ENCODE results near the gene NSD2. TPM values are rescaled to one million over a fixed set of nuclear protein-coding genes. Genes with fewer than 3 reads are reported as not detected.

Gene NSD2
- total and polyA plus RNA-seq, 2 donors (not counting 1 experiment from before 2014, with no cell fraction given) = 26.6 to 68.4 TPM

GRCh38 chr4:1822568-1823544 lies 48.3 kb upstream of the NSD2 start:
- TF ChIP-seq CTCF (conservative IDR thresholded peaks at IDR 0.05 in 1 of 2, IDR thresholded peaks at IDR 0.05 in 1 of 2; ENCODE audit: low read depth in 1 of 2, low read length in 2 of 2) (no peak), EZH2 (IDR thresholded peaks at IDR 0.05; ENCODE audit: low read length, missing control alignments) (no peak)
- Histone ChIP-seq H3K27ac (ENCODE audit: insufficient read depth, low read length) (no peak overlapping the region), H3K4me1 (ENCODE audit: control insufficient read depth, extremely low read depth, insufficient read depth, low read length) (no peaks in the 10 kb centered on the region), H3K36me3 (ENCODE audit: control insufficient read depth, insufficient read depth, low read length) (peaks cover 30% of the 10 kb centered on the region), H3K4me2 (ENCODE audit: extremely low read depth, insufficient read depth, low read length) (no peak overlapping the region), H3K79me2 (ENCODE audit: control insufficient read depth, insufficient read depth, low read length) (no peaks in the 10 kb centered on the region), H3K4me3 (replicated peaks in 1 of 4; ENCODE audit: control extremely low read depth in 1 of 4, insufficient read depth in 1 of 4, low read depth in 3 of 4, low read length in 4 of 4) (no peak overlapping the region), H3K9ac (ENCODE audit: insufficient read depth, low read length) (no peak overlapping the region), H3K27me3 (ENCODE audit: control insufficient read depth, insufficient read depth, low read length) (no peaks in the 10 kb centered on the region), H4K20me1 (ENCODE audit: control insufficient read depth, extremely low read depth, insufficient read depth, low read length) (no peaks in the 10 kb centered on the region), H2AFZ (ENCODE audit: low read length) (no peak overlapping the region), H3K9me3 (ENCODE audit: control insufficient read depth, insufficient read depth, low read depth, low read length) (no peaks in the 10 kb centered on the region)
- DNase-seq (ENCODE audit: low read depth in 2 of 2) = no peak

- H3K9me3 ChIP-seq (ENCODE audit: control insufficient read depth, insufficient read depth, low read depth, low read length) = no peaks in the 10 kb centered on the region
- no peak overlapping the region for H3K4me2 ChIP-seq (ENCODE audit: extremely low read depth, insufficient read depth, low read length)
- H2AFZ ChIP-seq (ENCODE audit: low read length) = no peak overlapping the region
- H3K9ac ChIP-seq (ENCODE audit: insufficient read depth, low read length) = no peak overlapping the region
- H3K27ac ChIP-seq (ENCODE audit: insufficient read depth, low read length) = no peak overlapping the region
- TF ChIP-seq CTCF (conservative IDR thresholded peaks at IDR 0.05 in 1 of 2, IDR thresholded peaks at IDR 0.05 in 1 of 2; ENCODE audit: low read depth in 1 of 2, low read length in 2 of 2) (no peak), EZH2 (IDR thresholded peaks at IDR 0.05; ENCODE audit: low read length, missing control alignments) (no peak)
- no peaks in the 10 kb centered on the region for H3K27me3 ChIP-seq (ENCODE audit: control insufficient read depth, insufficient read depth, low read length)
- no peaks in the 10 kb centered on the region for H4K20me1 ChIP-seq (ENCODE audit: control insufficient read depth, extremely low read depth, insufficient read depth, low read length)
- H3K79me2 ChIP-seq (ENCODE audit: control insufficient read depth, insufficient read depth, low read length) = no peaks in the 10 kb centered on the region
- no peak overlapping the region for H3K4me3 ChIP-seq (replicated peaks in 1 of 4; ENCODE audit: control extremely low read depth in 1 of 4, insufficient read depth in 1 of 4, low read depth in 3 of 4, low read length in 4 of 4)
- H3K36me3 ChIP-seq (ENCODE audit: control insufficient read depth, insufficient read depth, low read length) = peaks cover 30% of the 10 kb centered on the region
- DNase-seq (ENCODE audit: low read depth in 2 of 2) = no peak
- no peaks in the 10 kb centered on the region for H3K4me1 ChIP-seq (ENCODE audit: control insufficient read depth, extremely low read depth, insufficient read depth, low read length)
Measured at GRCh38 chr4:1823545-1823932, 47.7 kb upstream of the NSD2 start.

- Histone ChIP-seq H3K79me2 (ENCODE audit: control insufficient read depth, insufficient read depth, low read length) (no peaks in the 10 kb centered on the region), H3K27ac (ENCODE audit: insufficient read depth, low read length) (no peak overlapping the region), H3K4me2 (ENCODE audit: extremely low read depth, insufficient read depth, low read length) (no peak overlapping the region), H3K4me1 (ENCODE audit: control insufficient read depth, extremely low read depth, insufficient read depth, low read length) (no peaks in the 10 kb centered on the region), H3K9me3 (ENCODE audit: control insufficient read depth, insufficient read depth, low read depth, low read length) (no peaks in the 10 kb centered on the region), H3K27me3 (ENCODE audit: control insufficient read depth, insufficient read depth, low read length) (no peaks in the 10 kb centered on the region), H3K9ac (ENCODE audit: insufficient read depth, low read length) (no peak overlapping the region), H2AFZ (ENCODE audit: low read length) (no peak overlapping the region), H4K20me1 (ENCODE audit: control insufficient read depth, extremely low read depth, insufficient read depth, low read length) (no peaks in the 10 kb centered on the region), H3K36me3 (ENCODE audit: control insufficient read depth, insufficient read depth, low read length) (peaks cover 30% of the 10 kb centered on the region), H3K4me3 (replicated peaks in 1 of 4; ENCODE audit: control extremely low read depth in 1 of 4, insufficient read depth in 1 of 4, low read depth in 3 of 4, low read length in 4 of 4) (no peak overlapping the region)
- TF ChIP-seq EZH2 (IDR thresholded peaks at IDR 0.05; ENCODE audit: low read length, missing control alignments) (no peak), CTCF (conservative IDR thresholded peaks at IDR 0.05 in 1 of 2, IDR thresholded peaks at IDR 0.05 in 1 of 2; ENCODE audit: low read depth in 1 of 2, low read length in 2 of 2) (no peak)
- no peak for DNase-seq (ENCODE audit: low read depth in 2 of 2)
Measured at GRCh38 chr4:1824746-1825145, 46.4 kb upstream of the NSD2 start.

Measured in fibroblast of lung (primary cell).